MM.1S (cell line): ENCODE data around the gene C6.

ENCODE experiments used
- EZH2 ChIP-seq: fragments of 300-600 bp; sonication (generic); optimal IDR thresholded peaks from 2 replicates; pipeline ENCODE3; 2017; ENCODE audit warnings: low read depth, mild to moderate bottlenecking, antibody characterized with exemption, low read length, mixed read lengths
- EZH2phosphoT487 ChIP-seq: fragments of 300-600 bp; sonication (generic); IDR thresholded peaks from 2 replicates; pipeline ENCODE4 v1.6.1; 2018; ENCODE audit warnings: antibody characterized with exemption, low read length
- TF ChIP-seq, protein P1 (sequence below): fragments of 300-600 bp; sonication (generic); IDR thresholded peaks from 2 replicates; pipeline ENCODE4 v1.5.1; 2016; ENCODE audit warnings: antibody characterized with exemption, low read length, mixed read lengths

GRCh38 chr5:41200506-41200905 is 12.8 kb downstream of the C6 start:
- TF ChIP-seq, protein P1, sequence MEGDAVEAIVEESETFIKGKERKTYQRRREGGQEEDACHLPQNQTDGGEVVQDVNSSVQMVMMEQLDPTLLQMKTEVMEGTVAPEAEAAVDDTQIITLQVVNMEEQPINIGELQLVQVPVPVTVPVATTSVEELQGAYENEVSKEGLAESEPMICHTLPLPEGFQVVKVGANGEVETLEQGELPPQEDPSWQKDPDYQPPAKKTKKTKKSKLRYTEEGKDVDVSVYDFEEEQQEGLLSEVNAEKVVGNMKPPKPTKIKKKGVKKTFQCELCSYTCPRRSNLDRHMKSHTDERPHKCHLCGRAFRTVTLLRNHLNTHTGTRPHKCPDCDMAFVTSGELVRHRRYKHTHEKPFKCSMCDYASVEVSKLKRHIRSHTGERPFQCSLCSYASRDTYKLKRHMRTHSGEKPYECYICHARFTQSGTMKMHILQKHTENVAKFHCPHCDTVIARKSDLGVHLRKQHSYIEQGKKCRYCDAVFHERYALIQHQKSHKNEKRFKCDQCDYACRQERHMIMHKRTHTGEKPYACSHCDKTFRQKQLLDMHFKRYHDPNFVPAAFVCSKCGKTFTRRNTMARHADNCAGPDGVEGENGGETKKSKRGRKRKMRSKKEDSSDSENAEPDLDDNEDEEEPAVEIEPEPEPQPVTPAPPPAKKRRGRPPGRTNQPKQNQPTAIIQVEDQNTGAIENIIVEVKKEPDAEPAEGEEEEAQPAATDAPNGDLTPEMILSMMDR, result no peak
- no peak for TF ChIP-seq EZH2phosphoT487
- TF ChIP-seq EZH2, result no peak
